IPS DF 6.9 (cell line): Measurements from ENCODE around the gene ZMIZ1.
A peak's percentile ranks its signal among the peaks of the same experiment; 100 is the strongest.

ENCODE experiments used
- DNase-seq: peaks from one replicate; pipeline ENCODE4 v3.0.0-alpha.2; 2013; ENCODE audit warnings: low read depth, low spot score
- H3K27ac ChIP-seq: one replicate; pipeline ENCODE4 v1.5.1; 2013; ENCODE audit warnings: low read length, control low read depth
- H3K27me3 ChIP-seq: 2 replicates; pipeline ENCODE4 v1.6.1; 2013; ENCODE audit warnings: mild to moderate bottlenecking, low read length; ENCODE audit not compliant: control insufficient read depth, insufficient read depth
- H3K36me3 ChIP-seq: 2 replicates; pipeline ENCODE4 v1.6.1; 2013; ENCODE audit warnings: low read length; ENCODE audit not compliant: control insufficient read depth, insufficient read depth
- H3K4me1 ChIP-seq: 2 replicates; pipeline ENCODE4 v1.6.1; 2013; ENCODE audit warnings: low read length; ENCODE audit not compliant: control insufficient read depth, insufficient read depth
- H3K4me3 ChIP-seq: 2 replicates; pipeline ENCODE4 v1.5.1; 2013; ENCODE audit warnings: mild to moderate bottlenecking, low read length
- H3K9me3 ChIP-seq: 2 replicates; pipeline ENCODE4 v1.6.1; 2013; ENCODE audit warnings: low read length, inconsistent platforms; ENCODE audit not compliant: control insufficient read depth, insufficient read depth
- WGBS: extraction: QIAGEN DNeasy Blood & Tissue Kit; methylation state at CpG from one replicate; pipeline ENCODE4 v1.1.7; 2013; ENCODE audit warnings: mixed read lengths, missing lambda C conversion rate; ENCODE audit not compliant: insufficient read length, insufficient coverage; 5-methylcytosine and 5-hydroxymethylcytosine counted together

The ZMIZ1 gene

DNA sequence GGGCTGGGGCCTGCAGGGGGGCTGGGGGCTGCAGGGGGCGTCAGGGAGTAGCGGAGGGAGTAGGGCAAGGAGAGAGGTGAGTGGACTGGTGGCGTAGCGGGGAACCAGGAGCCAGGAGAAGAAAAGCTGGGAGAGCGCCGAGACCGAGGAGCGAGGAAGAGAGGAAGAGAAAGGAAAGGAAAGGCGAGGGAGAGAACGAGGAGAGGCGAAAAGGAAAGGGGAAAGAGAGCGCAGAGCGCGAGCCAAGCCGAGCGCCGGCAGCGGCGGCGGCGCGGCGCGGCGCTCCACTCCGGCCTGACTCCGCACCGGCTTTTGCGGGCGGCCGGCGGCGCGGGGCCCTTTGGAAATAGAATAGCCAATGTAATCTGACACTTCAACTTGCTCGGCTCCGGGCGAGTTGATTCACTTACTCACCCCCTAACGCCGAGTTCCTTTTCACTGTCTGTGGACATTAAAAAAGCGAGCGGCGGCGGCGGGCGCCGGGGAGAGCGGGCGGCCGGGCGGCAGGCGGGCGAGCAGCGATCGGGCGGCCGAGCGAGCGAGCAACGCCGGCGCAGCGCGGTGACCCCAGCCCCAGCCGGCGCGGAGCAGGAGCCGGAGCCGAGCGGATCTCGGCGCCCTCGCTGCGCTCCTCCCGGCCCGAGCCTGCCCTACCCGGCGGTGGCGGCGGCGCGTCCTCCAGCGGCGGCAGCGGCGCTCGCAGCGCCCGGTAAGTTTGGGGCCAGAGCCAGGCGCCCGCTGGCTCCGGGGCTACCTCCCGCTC lies at the start of gene ZMIZ1:
TSS of gene ZMIZ1 (plus strand) at position 405 of the 763 bp plus-strand sequence. CDS start 132,667 bp downstream, outside the sequence.
- Histone ChIP-seq H3K4me3 (peak within 1 kb of the TSS; percentile 87), H3K27me3 (no peaks in the 10 kb centered on the region; the same call in none of the 2 replicates), H3K27ac (no peak within 1 kb of the TSS), H3K9me3 (no peaks in the 10 kb centered on the region), H3K4me1 (peaks cover 18% of the 10 kb centered on the region), H3K36me3 (no peaks in the 10 kb centered on the region)
- DNase-seq, result no peak
- no CpG with 5 or more reads among the region's 92 CpGs for WGBS

DNA sequence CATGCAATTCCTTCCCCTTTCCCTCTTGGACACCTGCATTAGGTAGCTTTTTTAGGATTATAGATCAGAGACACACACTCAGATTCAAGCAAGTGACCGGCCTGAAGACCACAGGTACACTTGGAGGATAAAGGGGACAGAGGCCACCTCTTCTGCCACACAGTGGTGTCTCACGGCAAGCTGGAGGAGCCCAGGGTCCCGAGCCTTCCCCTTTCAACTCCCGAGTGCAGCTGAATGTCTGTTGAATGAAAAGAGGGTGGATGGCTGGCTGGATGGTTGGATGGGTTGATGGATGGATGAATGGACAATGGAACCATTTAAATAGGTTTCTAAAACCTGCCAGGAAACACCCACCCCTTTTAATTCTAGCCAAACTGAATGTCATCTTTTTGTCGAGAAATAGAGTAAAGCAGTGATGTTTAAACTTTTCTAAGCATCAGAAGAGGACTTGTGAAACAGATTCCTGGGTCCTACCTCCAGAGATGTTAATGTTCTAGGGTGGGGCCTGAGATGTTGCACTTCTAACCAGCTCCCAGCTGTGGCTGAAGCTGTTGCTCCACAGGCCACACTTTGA lies 49.2 kb upstream of the ZMIZ1 start:
- Histone ChIP-seq H3K27ac (no peak overlapping the region), H3K36me3 (no peaks in the 10 kb centered on the region), H3K27me3 (no peaks in the 10 kb centered on the region), H3K4me1 (no peaks in the 10 kb centered on the region), H3K9me3 (no peaks in the 10 kb centered on the region), H3K4me3 (no peak overlapping the region)
- WGBS, result no CpG with 5 or more reads among the region's 5 CpGs
- no peak for DNase-seq

GRCh38 chr10:79020015-79020491 lies 48.7 kb upstream of the ZMIZ1 start:
- Histone ChIP-seq H3K9me3 (no peaks in the 10 kb centered on the region), H3K36me3 (no peaks in the 10 kb centered on the region), H3K4me3 (no peak overlapping the region), H3K27ac (no peak overlapping the region), H3K4me1 (no peaks in the 10 kb centered on the region), H3K27me3 (no peaks in the 10 kb centered on the region)
- WGBS, result no CpG with 5 or more reads among the region's 5 CpGs
- DNase-seq, result no peak

GRCh38 chr10:79020605-79021004 lies 48.2 kb upstream of the ZMIZ1 start:
- DNase-seq, result no peak
- Histone ChIP-seq H3K4me3 (no peak overlapping the region), H3K27ac (no peak overlapping the region), H3K4me1 (no peaks in the 10 kb centered on the region), H3K36me3 (no peaks in the 10 kb centered on the region), H3K9me3 (no peaks in the 10 kb centered on the region), H3K27me3 (no peaks in the 10 kb centered on the region)
- WGBS, result no CpG with 5 or more reads among the region's 6 CpGs

GRCh38 chr10:79021331-79021907 lies 47.3 kb upstream of the ZMIZ1 start:
- no peak overlapping the region for H3K27ac ChIP-seq
- H3K4me3 ChIP-seq, result no peak overlapping the region
- no peaks in the 10 kb centered on the region for H3K9me3 ChIP-seq
- WGBS, result no CpG with 5 or more reads among the region's 9 CpGs
- no peaks in the 10 kb centered on the region for H3K27me3 ChIP-seq
- no peaks in the 10 kb centered on the region for H3K4me1 ChIP-seq
- H3K36me3 ChIP-seq, result no peaks in the 10 kb centered on the region
- DNase-seq, result no peak

DNA sequence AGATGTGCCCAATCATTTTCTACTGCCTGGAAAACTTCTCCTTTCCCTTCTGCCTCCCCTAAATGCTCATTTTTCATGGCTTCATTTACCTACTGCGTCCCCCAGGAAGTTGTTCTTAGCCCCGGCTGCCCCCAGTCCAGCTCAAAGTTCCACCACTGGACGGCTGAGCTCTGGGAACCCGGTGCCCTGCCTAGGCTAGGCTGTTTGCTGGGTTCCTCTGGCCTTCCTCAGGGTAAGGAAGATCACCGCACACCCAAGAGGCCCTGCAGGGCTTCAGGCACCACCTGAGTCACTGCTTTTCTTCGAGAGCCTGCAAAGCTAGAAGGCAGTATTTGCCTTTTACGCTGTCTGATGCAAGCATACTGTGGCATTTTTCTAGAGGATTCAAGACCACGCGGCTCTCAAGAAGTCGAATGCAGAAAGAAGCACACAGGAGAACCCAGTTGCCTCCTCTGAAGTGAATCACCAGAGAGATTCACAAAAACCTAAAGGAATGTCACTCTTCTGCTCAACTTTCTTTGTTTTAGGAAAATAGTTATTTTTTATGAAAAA lies 46.7 kb upstream of the ZMIZ1 start:
- no peak overlapping the region for H3K27ac ChIP-seq
- H3K36me3 ChIP-seq, result no peaks in the 10 kb centered on the region
- H3K27me3 ChIP-seq, result no peaks in the 10 kb centered on the region
- no peaks in the 10 kb centered on the region; the same call in 1 of the 2 replicates for H3K4me1 ChIP-seq
- WGBS, result no CpG with 5 or more reads among the region's 10 CpGs
- H3K9me3 ChIP-seq, result no peaks in the 10 kb centered on the region
- no peak for DNase-seq
- H3K4me3 ChIP-seq, result no peak overlapping the region

DNA sequence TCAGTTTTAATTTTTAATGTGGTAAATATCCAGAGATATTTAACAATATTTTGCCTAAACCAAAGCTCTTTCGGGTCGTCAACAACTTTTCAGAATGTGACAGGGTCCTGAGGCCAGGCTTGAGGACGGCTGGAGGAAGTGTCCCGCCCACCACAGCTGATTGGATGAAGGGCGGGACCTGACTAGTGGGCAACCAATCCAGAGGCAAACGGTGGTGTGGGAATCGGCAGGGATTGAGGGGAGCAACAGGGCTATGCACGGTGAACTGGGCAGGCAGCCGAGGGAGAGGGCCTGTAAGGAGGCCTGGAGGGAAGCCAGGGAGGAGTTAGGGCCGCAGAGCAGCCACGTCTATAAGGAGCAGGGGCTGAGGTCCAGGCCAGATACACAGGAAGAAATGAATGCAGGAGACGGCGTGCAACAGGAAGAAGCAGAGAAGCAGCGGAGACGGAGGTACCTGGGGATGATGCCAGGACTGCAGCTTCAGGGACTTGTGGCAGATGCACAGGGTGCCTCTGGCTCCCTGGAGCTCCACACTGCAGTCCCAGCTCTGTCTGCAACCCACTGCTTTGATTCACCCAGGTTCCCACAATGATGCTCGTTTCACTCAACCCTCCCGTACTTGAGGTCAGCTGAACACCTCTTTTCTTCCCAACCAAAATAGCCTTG lies 46.1 kb upstream of the ZMIZ1 start:
- WGBS, result no CpG with 5 or more reads among the region's 17 CpGs
- DNase-seq, result peak; percentile 29
- Histone ChIP-seq H3K4me3 (no peak overlapping the region), H3K36me3 (no peaks in the 10 kb centered on the region), H3K9me3 (no peaks in the 10 kb centered on the region), H3K27me3 (no peaks in the 10 kb centered on the region), H3K4me1 (no peaks in the 10 kb centered on the region; the same call in 1 of the 2 replicates), H3K27ac (no peak overlapping the region)

GRCh38 chr10:79023240-79024162 lies 45.3 kb upstream of the ZMIZ1 start:
- Histone ChIP-seq H3K9me3 (no peaks in the 10 kb centered on the region), H3K27me3 (no peaks in the 10 kb centered on the region), H3K36me3 (no peaks in the 10 kb centered on the region), H3K4me1 (no peaks in the 10 kb centered on the region; the same call in 1 of the 2 replicates), H3K27ac (no peak overlapping the region), H3K4me3 (no peak overlapping the region)
- WGBS, result no CpG with 5 or more reads among the region's 13 CpGs
- DNase-seq, result no peak

DNA sequence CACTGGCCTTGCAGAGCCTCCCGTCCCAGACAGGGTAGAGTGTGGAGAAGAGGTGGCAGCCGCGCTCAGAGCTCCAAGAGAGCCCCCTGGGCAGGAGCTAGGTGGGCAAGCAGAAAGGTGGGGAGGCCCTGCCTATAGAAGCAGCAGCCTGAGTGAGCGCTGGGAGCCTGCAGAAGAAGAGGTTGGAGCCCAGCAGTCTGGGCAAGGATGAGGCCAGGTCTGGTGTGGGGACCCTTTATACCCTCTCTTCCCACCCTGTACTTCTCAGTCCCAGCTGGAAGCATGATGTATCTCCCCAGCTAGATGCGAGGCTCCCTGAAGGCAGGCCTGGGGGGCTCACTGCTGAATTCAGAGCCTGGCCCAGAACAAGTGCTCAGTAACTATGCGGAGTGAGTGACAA lies 44.5 kb upstream of the ZMIZ1 start:
- no peak for DNase-seq
- Histone ChIP-seq H3K4me3 (no peak overlapping the region), H3K27me3 (no peaks in the 10 kb centered on the region), H3K9me3 (no peaks in the 10 kb centered on the region), H3K4me1 (no peaks in the 10 kb centered on the region; the same call in 1 of the 2 replicates), H3K27ac (no peak overlapping the region), H3K36me3 (no peaks in the 10 kb centered on the region)
- WGBS, result no CpG with 5 or more reads among the region's 6 CpGs
